Measurements from ENCODE around the gene MDH1B. TPM values are rescaled to one million over a fixed set of nuclear protein-coding genes. Genes with fewer than 3 reads are reported as not detected.

Gene MDH1B
- polyA plus RNA-seq, 1 donor from 2014 or later: 11.7 TPM

DNA sequence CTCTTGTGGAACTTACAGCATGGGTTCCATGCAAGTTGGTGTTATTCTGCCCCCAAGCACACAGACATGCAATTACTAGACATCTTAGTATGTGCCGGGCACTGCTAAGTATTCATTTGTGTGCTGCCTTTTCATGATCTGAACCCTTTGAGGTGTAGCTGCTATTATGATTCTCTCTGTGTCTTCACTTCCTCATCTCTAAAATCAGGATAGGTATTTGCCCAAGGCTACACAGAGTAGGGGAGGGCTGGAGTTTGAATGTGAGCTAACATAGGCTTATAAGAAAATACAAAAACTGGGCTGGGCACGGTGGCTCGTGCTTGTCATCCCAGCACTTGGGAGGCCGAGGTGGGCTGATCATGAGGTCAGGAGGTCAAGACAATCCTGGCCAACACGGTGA lies 27.5 kb upstream of the MDH1B start:
- H4K20me1 ChIP-seq (ENCODE audit: insufficient read depth): no peaks in the 10 kb centered on the region
- no peak overlapping the region for H3K4me2 ChIP-seq (ENCODE audit: low read length)
- no peaks in the 10 kb centered on the region for H3K9me3 ChIP-seq (ENCODE audit: low read length)
- no peaks in the 10 kb centered on the region for H3K36me3 ChIP-seq (ENCODE audit: insufficient read depth, low read length)
- no peaks in the 10 kb centered on the region for H3F3A ChIP-seq (ENCODE audit: insufficient read depth, low read length, poor library complexity, severe bottlenecking)
- H3K9ac ChIP-seq (ENCODE audit: low read length): no peak overlapping the region
- H3K27ac ChIP-seq (ENCODE audit: low read length): no peak overlapping the region
- TF ChIP-seq EZH2 (IDR thresholded peaks at IDR 0.05; ENCODE audit: borderline replicate concordance, insufficient read depth, low read length, poor library complexity, severe bottlenecking) (no peak), POLR2AphosphoS5 (IDR thresholded peaks at IDR 0.05) (no peak)
- H3K4me3 ChIP-seq (ENCODE audit: low read length): no peak overlapping the region
- no peaks in the 10 kb centered on the region for H3K79me2 ChIP-seq (replicated peaks; ENCODE audit: insufficient read depth, low read length)
- H2AFZ ChIP-seq (ENCODE audit: low read depth, low read length): no peak overlapping the region
- H3K9me2 ChIP-seq (ENCODE audit: insufficient read depth, low read length): no peaks in the 10 kb centered on the region
- H3K27me3 ChIP-seq (ENCODE audit: insufficient read depth, low read depth, low read length): no peaks in the 10 kb centered on the region

DNA sequence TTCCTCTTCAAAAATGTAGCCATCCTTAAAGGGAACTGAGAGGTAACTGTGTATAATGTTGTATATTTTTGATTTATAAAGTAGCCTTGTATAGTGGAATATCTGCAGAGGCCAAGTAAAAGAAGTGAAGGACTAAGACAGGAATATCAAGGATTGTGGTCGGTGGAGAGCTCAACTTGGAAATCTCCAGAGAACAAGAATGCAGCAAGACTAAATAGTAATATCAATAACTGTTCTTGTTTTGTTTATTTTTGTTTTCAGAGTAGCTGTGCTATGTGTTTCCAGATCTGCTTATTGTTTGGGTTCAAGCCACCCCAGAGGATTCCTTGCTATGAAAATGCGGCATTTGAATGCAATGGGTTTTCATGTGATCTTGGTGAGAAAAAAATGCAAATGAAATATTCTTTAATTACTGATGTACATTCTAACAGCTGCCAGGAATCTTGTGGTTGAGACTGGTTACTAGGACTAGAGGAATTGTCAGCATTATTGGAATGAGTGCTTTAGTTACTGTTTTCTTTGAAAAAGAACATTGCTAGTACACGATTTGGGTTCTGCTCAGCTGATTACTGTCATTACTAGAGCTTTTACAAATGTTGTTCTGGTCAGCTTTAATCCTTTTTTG lies 25.3 kb upstream of the MDH1B start:
- no peak overlapping the region for H3K4me3 ChIP-seq (ENCODE audit: low read length)
- no peaks in the 10 kb centered on the region for H3K9me2 ChIP-seq (ENCODE audit: insufficient read depth, low read length)
- no peaks in the 10 kb centered on the region for H3K27me3 ChIP-seq (ENCODE audit: insufficient read depth, low read depth, low read length)
- no peak overlapping the region for H3K4me2 ChIP-seq (ENCODE audit: low read length)
- no peaks in the 10 kb centered on the region for H4K20me1 ChIP-seq (ENCODE audit: insufficient read depth)
- H3K9ac ChIP-seq (ENCODE audit: low read length): no peak overlapping the region
- H3K9me3 ChIP-seq (ENCODE audit: low read length): no peaks in the 10 kb centered on the region
- no peaks in the 10 kb centered on the region for H3F3A ChIP-seq (ENCODE audit: insufficient read depth, low read length, poor library complexity, severe bottlenecking)
- H3K79me2 ChIP-seq (replicated peaks; ENCODE audit: insufficient read depth, low read length): no peaks in the 10 kb centered on the region
- H2AFZ ChIP-seq (ENCODE audit: low read depth, low read length): no peak overlapping the region
- H3K36me3 ChIP-seq (ENCODE audit: insufficient read depth, low read length): no peaks in the 10 kb centered on the region
- TF ChIP-seq SMC3 (conservative IDR thresholded peaks at IDR 0.05; ENCODE audit: poor library complexity): no peak
- H3K27ac ChIP-seq (ENCODE audit: low read length): no peak overlapping the region

DNA sequence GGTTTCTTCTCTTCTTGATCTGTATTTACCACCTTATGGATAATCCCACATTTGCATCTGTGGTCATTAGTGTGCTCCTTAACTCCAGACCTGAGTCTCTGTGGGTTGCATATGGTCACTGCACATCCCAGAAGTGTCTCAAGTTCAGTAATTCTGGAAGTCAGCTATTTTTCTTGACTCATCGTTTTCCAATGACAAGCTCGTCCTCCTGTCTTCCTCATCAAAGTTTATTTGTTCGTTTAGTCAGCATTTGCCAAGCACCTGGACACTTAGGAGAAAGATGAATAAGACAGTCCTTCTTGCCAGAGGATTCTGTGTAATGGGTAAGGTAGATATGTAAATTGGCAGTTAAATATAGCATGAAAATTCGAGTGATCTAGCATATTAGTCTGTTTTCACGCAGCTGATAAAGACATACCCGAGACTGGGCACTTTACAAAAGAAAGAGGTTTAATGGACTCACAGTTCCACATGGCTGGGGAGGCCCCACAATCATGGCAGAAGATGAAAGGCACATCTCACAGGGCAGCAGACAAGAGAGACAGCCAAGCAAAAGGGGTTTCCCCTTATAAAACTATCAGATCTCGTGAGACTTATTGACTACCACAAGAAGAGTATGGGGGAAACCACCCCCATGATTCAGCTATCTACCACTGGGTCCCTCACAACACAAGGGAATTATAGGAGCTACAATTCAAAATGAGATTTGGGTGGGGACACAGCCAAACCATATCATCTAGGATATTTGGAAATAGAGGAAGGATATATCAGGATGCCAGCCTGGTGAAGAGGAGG lies 19.6 kb upstream of the MDH1B start:
- Histone ChIP-seq H3K4me3 (ENCODE audit: low read length) (no peak overlapping the region), H4K20me1 (ENCODE audit: insufficient read depth) (no peaks in the 10 kb centered on the region), H3K27me3 (ENCODE audit: insufficient read depth, low read depth, low read length) (no peaks in the 10 kb centered on the region), H3K27ac (ENCODE audit: low read length) (no peak overlapping the region), H3K79me2 (replicated peaks; ENCODE audit: insufficient read depth, low read length) (no peaks in the 10 kb centered on the region), H3K36me3 (ENCODE audit: insufficient read depth, low read length) (peaks cover 6% of the 10 kb centered on the region), H3F3A (ENCODE audit: insufficient read depth, low read length, poor library complexity, severe bottlenecking) (no peaks in the 10 kb centered on the region), H3K9ac (ENCODE audit: low read length) (no peak overlapping the region), H2AFZ (ENCODE audit: low read depth, low read length) (no peak overlapping the region), H3K4me2 (ENCODE audit: low read length) (no peak overlapping the region), H3K9me2 (ENCODE audit: insufficient read depth, low read length) (no peaks in the 10 kb centered on the region), H3K9me3 (ENCODE audit: low read length) (no peaks in the 10 kb centered on the region)
- TF ChIP-seq RAD21 (conservative IDR thresholded peaks at IDR 0.05) (no peak), POLR2AphosphoS5 (IDR thresholded peaks at IDR 0.05) (no peak)
- TF ChIP-seq, protein P1, sequence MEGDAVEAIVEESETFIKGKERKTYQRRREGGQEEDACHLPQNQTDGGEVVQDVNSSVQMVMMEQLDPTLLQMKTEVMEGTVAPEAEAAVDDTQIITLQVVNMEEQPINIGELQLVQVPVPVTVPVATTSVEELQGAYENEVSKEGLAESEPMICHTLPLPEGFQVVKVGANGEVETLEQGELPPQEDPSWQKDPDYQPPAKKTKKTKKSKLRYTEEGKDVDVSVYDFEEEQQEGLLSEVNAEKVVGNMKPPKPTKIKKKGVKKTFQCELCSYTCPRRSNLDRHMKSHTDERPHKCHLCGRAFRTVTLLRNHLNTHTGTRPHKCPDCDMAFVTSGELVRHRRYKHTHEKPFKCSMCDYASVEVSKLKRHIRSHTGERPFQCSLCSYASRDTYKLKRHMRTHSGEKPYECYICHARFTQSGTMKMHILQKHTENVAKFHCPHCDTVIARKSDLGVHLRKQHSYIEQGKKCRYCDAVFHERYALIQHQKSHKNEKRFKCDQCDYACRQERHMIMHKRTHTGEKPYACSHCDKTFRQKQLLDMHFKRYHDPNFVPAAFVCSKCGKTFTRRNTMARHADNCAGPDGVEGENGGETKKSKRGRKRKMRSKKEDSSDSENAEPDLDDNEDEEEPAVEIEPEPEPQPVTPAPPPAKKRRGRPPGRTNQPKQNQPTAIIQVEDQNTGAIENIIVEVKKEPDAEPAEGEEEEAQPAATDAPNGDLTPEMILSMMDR (IDR thresholded peaks at IDR 0.05; ENCODE audit: poor library complexity, severe bottlenecking): no peak

DNA sequence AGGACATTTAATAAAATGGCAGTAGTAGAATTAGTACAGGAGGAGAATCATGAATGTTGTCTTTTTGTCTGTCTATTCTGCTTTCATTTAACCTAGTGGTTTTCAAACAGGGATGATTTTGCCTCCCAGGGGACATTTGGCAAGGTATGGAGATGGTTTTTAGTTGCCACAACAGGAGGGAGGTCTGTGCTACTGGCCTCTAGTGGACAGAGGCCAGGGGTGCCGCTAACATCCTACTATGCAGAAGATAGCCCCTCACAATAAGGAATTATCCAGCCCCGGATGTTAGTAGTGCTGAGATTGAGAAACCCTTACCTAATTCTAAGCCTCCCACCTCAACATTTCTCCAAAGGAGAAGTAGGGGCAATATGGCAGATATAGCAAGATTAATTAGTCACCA lies 18.6 kb upstream of the MDH1B start:
- Histone ChIP-seq H2AFZ (ENCODE audit: low read depth, low read length) (no peak overlapping the region), H3K4me2 (ENCODE audit: low read length) (no peak overlapping the region), H3K36me3 (ENCODE audit: insufficient read depth, low read length) (peaks cover 6% of the 10 kb centered on the region), H4K20me1 (ENCODE audit: insufficient read depth) (no peaks in the 10 kb centered on the region), H3K9me2 (ENCODE audit: insufficient read depth, low read length) (no peaks in the 10 kb centered on the region), H3K4me3 (ENCODE audit: low read length) (no peak overlapping the region), H3F3A (ENCODE audit: insufficient read depth, low read length, poor library complexity, severe bottlenecking) (no peaks in the 10 kb centered on the region), H3K9me3 (ENCODE audit: low read length) (no peaks in the 10 kb centered on the region), H3K27me3 (ENCODE audit: insufficient read depth, low read depth, low read length) (no peaks in the 10 kb centered on the region), H3K9ac (ENCODE audit: low read length) (no peak overlapping the region), H3K27ac (ENCODE audit: low read length) (no peak overlapping the region), H3K79me2 (replicated peaks; ENCODE audit: insufficient read depth, low read length) (no peaks in the 10 kb centered on the region)
- TF ChIP-seq TAF1 (IDR thresholded peaks at IDR 0.05; ENCODE audit: low read depth) (no peak), EZH2 (IDR thresholded peaks at IDR 0.05; ENCODE audit: borderline replicate concordance, insufficient read depth, low read length, poor library complexity, severe bottlenecking) (no peak), EP300 (conservative IDR thresholded peaks at IDR 0.05; ENCODE audit: poor library complexity, severe bottlenecking) (no peak), SMC3 (conservative IDR thresholded peaks at IDR 0.05; ENCODE audit: poor library complexity) (no peak)
- TF ChIP-seq, protein P1 (IDR thresholded peaks at IDR 0.05; ENCODE audit: poor library complexity, severe bottlenecking): peak; percentile 25
